SU-DHL-6 (cell line): ENCODE results near the gene TANGO6.

Experiments
- H2AFZ ChIP-seq: fragments of 200-600 bp; sonication (generic); 2 replicates; pipeline ENCODE4 v1.6.1; 2014; ENCODE audit warnings: low read depth, mild to moderate bottlenecking, moderate library complexity, mixed read lengths, antibody characterized with exemption, low read length; ENCODE audit not compliant: severe bottlenecking
- H3F3A ChIP-seq: fragments of 200-600 bp; shearing (Covaris generic); 2 replicates; pipeline ENCODE4 v1.6.0; 2016; ENCODE audit warnings: antibody characterized with exemption, mild to moderate bottlenecking; ENCODE audit not compliant: insufficient read depth
- H3K27ac ChIP-seq: fragments of 200-600 bp; sonication (generic); 2 replicates; pipeline ENCODE4 v1.5.1; 2016; ENCODE audit warnings: low read depth, mild to moderate bottlenecking, low read length, moderate library complexity, mixed read lengths
- H3K27me3 ChIP-seq: fragments of 200-600 bp; sonication (generic), shearing (Covaris generic); 2 replicates; pipeline ENCODE4 v1.6.0; 2014; ENCODE audit warnings: mild to moderate bottlenecking, low read length
- H3K36me3 ChIP-seq: fragments of 200-600 bp; sonication (generic); 2 replicates; pipeline ENCODE4 v1.6.1; 2014; ENCODE audit warnings: mild to moderate bottlenecking, low read length, mixed read lengths
- H3K4me2 ChIP-seq: fragments of 300-600, 200-600 bp; shearing (Covaris generic), sonication (generic); 2 replicates; pipeline ENCODE4 v1.6.0; 2014; ENCODE audit warnings: low read length, low read depth, mild to moderate bottlenecking; ENCODE audit not compliant: poor library complexity, severe bottlenecking
- H3K4me3 ChIP-seq: fragments of 200-600 bp; sonication (generic); 2 replicates; pipeline ENCODE4 v1.5.1; 2014; ENCODE audit warnings: antibody characterized with exemption, low read length, mild to moderate bottlenecking, mixed read lengths; ENCODE audit not compliant: insufficient read depth, poor library complexity, severe bottlenecking
- H3K79me2 ChIP-seq: fragments of 200-600 bp; sonication (generic); 2 replicates; pipeline ENCODE4 v1.6.1; 2014; ENCODE audit warnings: mild to moderate bottlenecking, low read length, moderate library complexity; ENCODE audit not compliant: insufficient read depth
- H3K9ac ChIP-seq: fragments of 200-600 bp; sonication (generic); 2 replicates; pipeline ENCODE4 v1.7.0; 2014; ENCODE audit warnings: mild to moderate bottlenecking, low read length
- H3K9me2 ChIP-seq: fragments of 200-600 bp; sonication (generic); replicated peaks from 2 replicates; pipeline ENCODE4 v1.6.1; 2014; ENCODE audit warnings: low read length; ENCODE audit not compliant: insufficient read depth
- H3K9me3 ChIP-seq: fragments of 200-600 bp; sonication (generic); 2 replicates; pipeline ENCODE4 v1.6.1; 2014; ENCODE audit warnings: low read length, mixed read lengths; ENCODE audit not compliant: insufficient read depth
- H4K20me1 ChIP-seq: fragments of 200-600 bp; sonication (generic); 2 replicates; pipeline ENCODE4 v1.6.1; 2014; ENCODE audit warnings: low read depth, mild to moderate bottlenecking, antibody characterized with exemption, low read length, moderate library complexity, mixed read lengths
- CTCF ChIP-seq: fragments of 200-600 bp; sonication (generic); IDR thresholded peaks from one replicate; pipeline ENCODE4 v1.5.1; 2017; ENCODE audit warnings: antibody characterized with exemption, mild to moderate bottlenecking, low read length, moderate library complexity; ENCODE audit not compliant: insufficient read depth, poor library complexity, severe bottlenecking
- EZH2phosphoT487 ChIP-seq: fragments of 200-600 bp; sonication (generic), shearing (Covaris generic); conservative IDR thresholded peaks from 2 replicates; pipeline ENCODE4 v1.6.1; 2018; ENCODE audit warnings: mild to moderate bottlenecking, antibody characterized with exemption, low read length, moderate library complexity, mixed read lengths

TANGO6 gene

GRCh38 chr16:68902003-68902968 is 59.0 kb downstream of the TANGO6 start:
- Histone ChIP-seq H3K4me2 (no peak overlapping the region), H3K79me2 (no peaks in the 10 kb centered on the region), H3K9ac (no peak overlapping the region), H2AFZ (no peak overlapping the region), H3K9me2 (no peaks in the 10 kb centered on the region), H3F3A (no peaks in the 10 kb centered on the region), H4K20me1 (no peaks in the 10 kb centered on the region), H3K9me3 (no peaks in the 10 kb centered on the region), H3K27ac (no peak overlapping the region), H3K36me3 (peaks cover 3% of the 10 kb centered on the region; the same call in 1 of the 2 replicates), H3K27me3 (no peaks in the 10 kb centered on the region), H3K4me3 (no peak overlapping the region)
- TF ChIP-seq CTCF, result peak; percentile 29
- no peak for TF ChIP-seq EZH2phosphoT487

- no peaks in the 10 kb centered on the region for H3K9me2 ChIP-seq
Observed at GRCh38 chr16:68902969-68903345, 59.6 kb downstream of the TANGO6 start.

GRCh38 chr16:68907297-68907696 is 64.0 kb downstream of the TANGO6 start:
- Histone ChIP-seq H3K9me3 (no peaks in the 10 kb centered on the region), H3K36me3 (peaks cover 3% of the 10 kb centered on the region; the same call in 1 of the 2 replicates)

More at GRCh38 chr16:68902969-68903345, 59.6 kb downstream of the TANGO6 start:
- H3K4me3 ChIP-seq, result no peak overlapping the region
- no peak overlapping the region for H3K9ac ChIP-seq
- TF ChIP-seq CTCF (no peak), EZH2phosphoT487 (no peak)
- no peaks in the 10 kb centered on the region for H3K27me3 ChIP-seq
- H3K9me3 ChIP-seq, result no peaks in the 10 kb centered on the region
- H3K4me2 ChIP-seq, result no peak overlapping the region
- no peaks in the 10 kb centered on the region for H4K20me1 ChIP-seq
- H2AFZ ChIP-seq, result no peak overlapping the region
- no peaks in the 10 kb centered on the region for H3F3A ChIP-seq
- H3K79me2 ChIP-seq, result no peaks in the 10 kb centered on the region
- H3K36me3 ChIP-seq, result peaks cover 3% of the 10 kb centered on the region; the same call in 1 of the 2 replicates
- no peak overlapping the region for H3K27ac ChIP-seq

More at GRCh38 chr16:68907297-68907696, 64.0 kb downstream of the TANGO6 start:
- Histone ChIP-seq H3F3A (no peaks in the 10 kb centered on the region), H2AFZ (no peak overlapping the region), H3K9ac (no peak overlapping the region), H3K79me2 (no peaks in the 10 kb centered on the region), H3K9me2 (no peaks in the 10 kb centered on the region), H3K27me3 (no peaks in the 10 kb centered on the region), H3K27ac (no peak overlapping the region), H3K4me3 (no peak overlapping the region), H4K20me1 (no peaks in the 10 kb centered on the region), H3K4me2 (no peak overlapping the region)
- no peak for TF ChIP-seq EZH2phosphoT487
- TF ChIP-seq CTCF, result no peak
